Neural progenitor cell (in vitro differentiated cells): ENCODE measurements around the gene LYPD5. TPM values are rescaled to one million over a fixed set of nuclear protein-coding genes. Genes with fewer than 3 reads are reported as not detected.
A peak's percentile ranks its signal among the peaks of the same experiment; 100 is the strongest.
"Not testable (repeated sequence)": the region's sequence is repeated elsewhere in the genome, so short reads cannot be mapped to it uniquely, and the experiment has no call there.

Source experiments
- DNase-seq: peaks from one replicate; pipeline ENCODE4 v3.0.0-alpha.2; 2016; ENCODE audit warnings: low spot score
- H2AFZ ChIP-seq: fragments of 200-600 bp; sonication (generic); replicated peaks from 2 replicates; pipeline ENCODE4 v1.6.1; 2016; ENCODE audit warnings: antibody characterized with exemption
- H3F3A ChIP-seq: fragments of 200-600 bp; sonication (generic); 2 replicates; pipeline ENCODE4 v1.6.1; 2016; ENCODE audit warnings: antibody characterized with exemption, low read depth
- H3K27ac ChIP-seq: fragments of 200-600 bp; sonication (generic); 2 replicates; pipeline ENCODE4 v1.5.1; 2016; ENCODE audit warnings: mild to moderate bottlenecking
- H3K27me3 ChIP-seq: fragments of 200-600 bp; sonication (generic); 2 replicates; pipeline ENCODE4 v1.6.1; 2016; ENCODE audit warnings: mild to moderate bottlenecking, moderate library complexity
- H3K36me3 ChIP-seq: fragments of 200-600 bp; sonication (generic); 2 replicates; pipeline ENCODE4 v1.5.1; 2016
- H3K4me1 ChIP-seq: fragments of 200-600 bp; sonication (generic); 2 replicates; pipeline ENCODE4 v1.6.1; 2016; ENCODE audit warnings: mixed run types
- H3K4me2 ChIP-seq: fragments of 200-600 bp; sonication (generic); 2 replicates; pipeline ENCODE4 v1.6.1; 2016
- H3K4me3 ChIP-seq: fragments of 200-600 bp; sonication (generic); 2 replicates; pipeline ENCODE4 v1.5.1; 2016
- H3K79me2 ChIP-seq: fragments of 200-600 bp; sonication (generic); 2 replicates; pipeline ENCODE4 v1.6.1; 2016; ENCODE audit warnings: low read depth
- H3K9ac ChIP-seq: fragments of 200-600 bp; sonication (generic); 2 replicates; pipeline ENCODE4 v1.6.1; 2016
- H3K9me3 ChIP-seq: fragments of 200-600 bp; sonication (generic); 2 replicates; pipeline ENCODE4 v1.5.1; 2016; ENCODE audit warnings: low read depth
- H4K20me1 ChIP-seq: fragments of 200-600 bp; sonication (generic); 2 replicates; pipeline ENCODE4 v1.6.1; 2016; ENCODE audit warnings: low read depth
- H3K27ac Mint-ChIP-seq: 3 replicates; pipeline ENCODE4 v1.8.0; 2021; ENCODE audit warnings: mixed read lengths
- H3K27me3 Mint-ChIP-seq: 2 replicates; pipeline ENCODE4 v1.8.0; 2022; ENCODE audit warnings: low read depth, mild to moderate bottlenecking, inconsistent platforms, moderate library complexity, mixed read lengths; ENCODE audit not compliant: insufficient read depth
- H3K36me3 Mint-ChIP-seq: 3 replicates; pipeline ENCODE4 v1.8.0; 2021; ENCODE audit warnings: mixed read lengths
- H3K4me1 Mint-ChIP-seq: 3 replicates; pipeline ENCODE4 v1.8.0; 2021; ENCODE audit warnings: mixed read lengths
- H3K4me3 Mint-ChIP-seq: 3 replicates; pipeline ENCODE4 v1.8.0; 2021; ENCODE audit warnings: mild to moderate bottlenecking, moderate library complexity, mixed read lengths
- H3K9me3 Mint-ChIP-seq: 3 replicates; pipeline ENCODE4 v1.8.0; 2020; ENCODE audit warnings: mixed read lengths
- EZH2 ChIP-seq: fragments of 200-600 bp; sonication (generic); IDR thresholded peaks from 2 replicates; pipeline ENCODE4 v1.6.1; 2017; ENCODE audit warnings: antibody characterized with exemption, mild to moderate bottlenecking, moderate library complexity
- EZH2phosphoT487 ChIP-seq: fragments of 200-600 bp; sonication (generic); IDR thresholded peaks from 2 replicates; pipeline ENCODE4 v1.6.1; 2017; ENCODE audit warnings: antibody characterized with exemption
- total RNA-seq: library from RNA; depleted of rRNA; stranded (reverse); fragments of >200 nt; gene quantifications from 2 replicates; pipeline ENCODE4 v1.2.3, GENCODE V29; 2015; ENCODE audit warnings: low replicate concordance
- TF ChIP-seq, protein P1 (sequence below): fragments of 200-600 bp; sonication (generic); IDR thresholded peaks from 2 replicates; pipeline ENCODE4 v1.5.1; 2017; ENCODE audit warnings: antibody characterized with exemption, mild to moderate bottlenecking

Gene LYPD5
- total RNA-seq, 1 donor from 2014 or later: not detected

DNA sequence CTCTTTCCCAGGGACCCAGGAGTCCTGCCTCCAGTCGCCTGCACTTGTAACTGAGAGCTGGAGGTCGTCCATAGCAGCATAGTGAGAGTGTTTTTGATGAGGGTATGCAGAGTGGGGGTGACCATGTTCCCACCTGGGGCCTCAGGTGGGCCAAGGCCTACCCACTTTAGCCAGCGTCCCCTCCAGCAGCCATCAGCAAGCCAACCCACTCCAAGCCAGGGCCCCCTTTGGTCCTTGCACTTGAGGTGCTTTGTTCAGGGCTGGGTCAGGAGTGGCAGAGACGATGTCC lies 35.5 kb downstream of the LYPD5 start:
- H3K9me3 Mint-ChIP-seq: no peaks in the 10 kb centered on the region
- DNase-seq: no peak
- Histone ChIP-seq H3K4me2 (no peak overlapping the region), H3K4me1 (no peaks in the 10 kb centered on the region), H4K20me1 (no peaks in the 10 kb centered on the region), H3K4me3 (no peak overlapping the region), H3F3A (no peaks in the 10 kb centered on the region), H3K36me3 (no peaks in the 10 kb centered on the region), H3K9ac (no peak overlapping the region), H3K79me2 (no peaks in the 10 kb centered on the region), H3K27me3 (peaks cover 26% of the 10 kb centered on the region), H2AFZ (no peak overlapping the region), H3K27ac (no peak overlapping the region), H3K9me3 (no peaks in the 10 kb centered on the region)
- no peak for TF ChIP-seq EZH2phosphoT487
- TF ChIP-seq, protein P1, sequence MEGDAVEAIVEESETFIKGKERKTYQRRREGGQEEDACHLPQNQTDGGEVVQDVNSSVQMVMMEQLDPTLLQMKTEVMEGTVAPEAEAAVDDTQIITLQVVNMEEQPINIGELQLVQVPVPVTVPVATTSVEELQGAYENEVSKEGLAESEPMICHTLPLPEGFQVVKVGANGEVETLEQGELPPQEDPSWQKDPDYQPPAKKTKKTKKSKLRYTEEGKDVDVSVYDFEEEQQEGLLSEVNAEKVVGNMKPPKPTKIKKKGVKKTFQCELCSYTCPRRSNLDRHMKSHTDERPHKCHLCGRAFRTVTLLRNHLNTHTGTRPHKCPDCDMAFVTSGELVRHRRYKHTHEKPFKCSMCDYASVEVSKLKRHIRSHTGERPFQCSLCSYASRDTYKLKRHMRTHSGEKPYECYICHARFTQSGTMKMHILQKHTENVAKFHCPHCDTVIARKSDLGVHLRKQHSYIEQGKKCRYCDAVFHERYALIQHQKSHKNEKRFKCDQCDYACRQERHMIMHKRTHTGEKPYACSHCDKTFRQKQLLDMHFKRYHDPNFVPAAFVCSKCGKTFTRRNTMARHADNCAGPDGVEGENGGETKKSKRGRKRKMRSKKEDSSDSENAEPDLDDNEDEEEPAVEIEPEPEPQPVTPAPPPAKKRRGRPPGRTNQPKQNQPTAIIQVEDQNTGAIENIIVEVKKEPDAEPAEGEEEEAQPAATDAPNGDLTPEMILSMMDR: no peak
- no peak for TF ChIP-seq EZH2
- H3K4me1 Mint-ChIP-seq: peaks cover 4% of the 10 kb centered on the region
- no peak overlapping the region for H3K27ac Mint-ChIP-seq
- peaks cover 27% of the 10 kb centered on the region for H3K27me3 Mint-ChIP-seq
- peak overlapping the region; percentile 43 for H3K4me3 Mint-ChIP-seq
- H3K36me3 Mint-ChIP-seq: no peaks in the 10 kb centered on the region

DNA sequence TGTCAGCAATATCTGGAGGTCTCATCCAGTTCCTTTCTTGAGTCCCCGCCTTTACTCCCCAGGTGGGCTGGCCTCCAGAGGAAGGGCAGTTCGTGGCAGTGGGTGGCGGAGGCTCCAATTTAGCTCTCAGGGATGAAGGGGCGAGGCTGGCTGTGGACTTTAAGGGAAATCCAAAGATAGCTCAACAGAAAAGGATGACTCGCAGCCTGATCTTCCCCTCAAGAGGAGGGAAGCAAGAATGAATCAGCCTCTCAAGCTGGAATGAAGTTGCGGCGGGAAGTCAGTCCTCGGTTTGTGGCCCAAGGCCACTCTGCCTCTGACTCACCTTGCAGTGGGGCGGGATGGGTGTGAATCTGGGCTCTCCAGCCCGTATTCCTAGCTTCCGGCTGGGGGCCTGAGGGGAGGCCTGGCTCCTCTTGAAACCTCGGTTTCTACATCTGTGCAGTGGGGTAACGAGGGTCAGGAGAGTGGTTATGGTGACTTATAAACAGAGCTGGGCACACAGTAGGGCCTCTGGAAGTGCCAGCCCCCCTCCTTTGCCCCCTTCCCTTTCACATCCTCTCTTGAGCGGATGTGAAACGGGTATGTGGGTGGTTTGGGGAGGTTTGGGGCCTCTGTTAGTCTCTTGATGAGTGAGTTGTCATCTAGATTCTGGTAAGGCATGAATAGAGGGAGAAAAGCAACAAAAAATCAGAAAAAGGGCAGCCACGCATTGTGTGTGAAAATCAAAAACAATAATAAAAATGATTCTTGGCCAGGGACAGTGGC lies 37.0 kb downstream of the LYPD5 start:
- Mint-ChIP-seq H3K4me3 (no peak overlapping the region), H3K27ac (no peak overlapping the region), H3K27me3 (peaks cover 18% of the 10 kb centered on the region), H3K9me3 (no peaks in the 10 kb centered on the region), H3K4me1 (peaks cover 4% of the 10 kb centered on the region), H3K36me3 (no peaks in the 10 kb centered on the region)
- H3F3A ChIP-seq: no peaks in the 10 kb centered on the region
- H3K9ac ChIP-seq: no peak overlapping the region
- H3K36me3 ChIP-seq: no peaks in the 10 kb centered on the region
- no peak for DNase-seq
- peaks cover 12% of the 10 kb centered on the region for H3K27me3 ChIP-seq
- no peaks in the 10 kb centered on the region for H3K4me1 ChIP-seq
- no peaks in the 10 kb centered on the region for H4K20me1 ChIP-seq
- H3K79me2 ChIP-seq: no peaks in the 10 kb centered on the region
- TF ChIP-seq, protein P1: no peak
- TF ChIP-seq EZH2phosphoT487 (no peak), EZH2 (no peak)
- H3K27ac ChIP-seq: no peak overlapping the region
- H3K9me3 ChIP-seq: no peaks in the 10 kb centered on the region
- H3K4me3 ChIP-seq: no peak overlapping the region
- no peak overlapping the region for H2AFZ ChIP-seq
- no peak overlapping the region for H3K4me2 ChIP-seq

DNA sequence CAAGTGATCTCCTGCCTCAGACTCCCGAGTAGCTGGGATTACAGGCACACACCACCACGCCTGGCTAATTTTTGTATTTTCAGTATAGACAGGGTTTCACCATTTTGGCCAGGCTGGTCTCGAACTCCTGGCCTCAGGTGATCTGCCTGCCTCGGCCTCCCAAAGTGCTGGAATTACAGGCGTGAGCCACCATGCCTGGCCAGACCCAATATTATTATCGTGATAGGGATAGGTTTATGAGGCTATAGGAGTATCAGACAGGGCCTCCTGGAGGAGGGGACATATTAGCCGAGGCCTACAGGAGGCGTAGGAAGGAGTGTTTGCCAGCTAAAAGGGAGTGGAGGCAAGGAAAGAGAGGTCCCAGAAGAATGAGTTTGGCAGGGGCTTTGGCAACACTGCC lies 37.6 kb downstream of the LYPD5 start:
- H3K9ac ChIP-seq, H3F3A ChIP-seq, H3K4me2 ChIP-seq, H3K4me3 Mint-ChIP-seq, H3K4me1 ChIP-seq, H3K9me3 ChIP-seq, DNase-seq, H3K4me1 Mint-ChIP-seq, H4K20me1 ChIP-seq, H2AFZ ChIP-seq, H3K9me3 Mint-ChIP-seq, H3K27me3 ChIP-seq, H3K79me2 ChIP-seq, H3K27ac ChIP-seq, H3K36me3 ChIP-seq, H3K4me3 ChIP-seq, H3K27ac Mint-ChIP-seq, H3K36me3 Mint-ChIP-seq: not testable (repeated sequence)
- peaks cover 15% of the 10 kb centered on the region for H3K27me3 Mint-ChIP-seq

DNA sequence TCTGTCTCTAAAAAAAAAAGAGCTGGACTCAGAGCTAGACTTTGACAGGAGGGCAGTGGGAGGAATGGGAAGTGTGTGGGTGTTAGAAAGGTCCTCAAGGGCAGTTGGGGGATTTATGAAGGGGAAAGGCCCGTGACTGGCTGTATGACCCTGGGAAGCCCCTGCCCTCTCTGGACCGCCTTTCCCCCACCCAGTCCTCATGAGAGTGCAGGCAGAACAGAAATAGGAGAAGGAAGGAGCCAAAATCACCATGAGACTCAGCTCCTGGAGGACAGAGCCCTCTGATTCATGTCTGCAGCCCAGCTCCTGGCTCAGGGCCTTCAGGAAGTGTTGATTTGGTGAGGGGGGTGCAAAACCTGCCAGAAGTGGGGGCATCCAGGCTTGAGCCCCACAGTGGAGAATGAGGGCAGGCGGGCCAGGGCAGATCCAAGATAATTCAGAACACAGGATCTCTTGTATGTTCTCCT lies 38.7 kb downstream of the LYPD5 start:
- Mint-ChIP-seq H3K4me3 (no peak overlapping the region), H3K4me1 (peaks cover 6% of the 10 kb centered on the region), H3K27ac (peak overlapping the region; percentile 50), H3K36me3 (no peaks in the 10 kb centered on the region), H3K27me3 (peaks cover 12% of the 10 kb centered on the region), H3K9me3 (no peaks in the 10 kb centered on the region)
- H3K4me2 ChIP-seq: no peak overlapping the region
- H3K79me2 ChIP-seq: no peaks in the 10 kb centered on the region
- no peak overlapping the region for H3K4me3 ChIP-seq
- H3K9me3 ChIP-seq: no peaks in the 10 kb centered on the region
- peaks cover 4% of the 10 kb centered on the region for H3K4me1 ChIP-seq
- H3K27me3 ChIP-seq: no peaks in the 10 kb centered on the region
- no peaks in the 10 kb centered on the region for H3K36me3 ChIP-seq
- TF ChIP-seq, protein P1: no peak
- TF ChIP-seq EZH2phosphoT487 (no peak), EZH2 (no peak)
- H3K27ac ChIP-seq: no peak overlapping the region
- H3K9ac ChIP-seq: no peak overlapping the region
- no peak for DNase-seq
- H2AFZ ChIP-seq: no peak overlapping the region
- H4K20me1 ChIP-seq: no peaks in the 10 kb centered on the region
- H3F3A ChIP-seq: peaks cover 6% of the 10 kb centered on the region
